ENCODE results near the gene TMEM202.
"Not testable (repeated sequence)": the region's sequence is repeated elsewhere in the genome, so short reads cannot be mapped to it uniquely, and the experiment has no call there.

TMEM202 gene

DNA sequence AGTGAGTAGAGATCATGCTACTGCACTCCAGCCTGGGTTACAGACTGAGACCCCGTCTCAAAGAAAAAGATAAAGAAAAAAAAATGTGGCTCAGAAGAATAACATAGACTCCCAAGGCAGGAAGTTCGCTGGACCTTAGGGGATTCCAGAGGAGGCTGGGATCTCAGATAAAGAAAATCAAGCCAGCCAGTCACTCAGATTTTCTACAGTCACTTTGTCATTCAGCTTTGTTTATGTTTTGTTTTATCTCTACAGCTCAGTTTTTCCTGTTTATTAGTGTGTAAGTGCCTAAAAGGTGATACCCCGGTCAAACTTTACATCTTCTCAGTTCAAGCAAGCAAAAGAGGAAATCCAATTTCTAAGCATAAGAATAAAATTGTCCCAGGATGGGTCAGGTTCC, 6.3 kb downstream of the TMEM202 start:
- no peak for DNase-seq (ENCODE audit: insufficient read length, low spot score)
- FAIRE-seq: no peak
- TF ChIP-seq, protein P1, sequence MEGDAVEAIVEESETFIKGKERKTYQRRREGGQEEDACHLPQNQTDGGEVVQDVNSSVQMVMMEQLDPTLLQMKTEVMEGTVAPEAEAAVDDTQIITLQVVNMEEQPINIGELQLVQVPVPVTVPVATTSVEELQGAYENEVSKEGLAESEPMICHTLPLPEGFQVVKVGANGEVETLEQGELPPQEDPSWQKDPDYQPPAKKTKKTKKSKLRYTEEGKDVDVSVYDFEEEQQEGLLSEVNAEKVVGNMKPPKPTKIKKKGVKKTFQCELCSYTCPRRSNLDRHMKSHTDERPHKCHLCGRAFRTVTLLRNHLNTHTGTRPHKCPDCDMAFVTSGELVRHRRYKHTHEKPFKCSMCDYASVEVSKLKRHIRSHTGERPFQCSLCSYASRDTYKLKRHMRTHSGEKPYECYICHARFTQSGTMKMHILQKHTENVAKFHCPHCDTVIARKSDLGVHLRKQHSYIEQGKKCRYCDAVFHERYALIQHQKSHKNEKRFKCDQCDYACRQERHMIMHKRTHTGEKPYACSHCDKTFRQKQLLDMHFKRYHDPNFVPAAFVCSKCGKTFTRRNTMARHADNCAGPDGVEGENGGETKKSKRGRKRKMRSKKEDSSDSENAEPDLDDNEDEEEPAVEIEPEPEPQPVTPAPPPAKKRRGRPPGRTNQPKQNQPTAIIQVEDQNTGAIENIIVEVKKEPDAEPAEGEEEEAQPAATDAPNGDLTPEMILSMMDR (IDR thresholded peaks at IDR 0.05; ENCODE audit: insufficient read depth, missing control alignments): no peak

DNA sequence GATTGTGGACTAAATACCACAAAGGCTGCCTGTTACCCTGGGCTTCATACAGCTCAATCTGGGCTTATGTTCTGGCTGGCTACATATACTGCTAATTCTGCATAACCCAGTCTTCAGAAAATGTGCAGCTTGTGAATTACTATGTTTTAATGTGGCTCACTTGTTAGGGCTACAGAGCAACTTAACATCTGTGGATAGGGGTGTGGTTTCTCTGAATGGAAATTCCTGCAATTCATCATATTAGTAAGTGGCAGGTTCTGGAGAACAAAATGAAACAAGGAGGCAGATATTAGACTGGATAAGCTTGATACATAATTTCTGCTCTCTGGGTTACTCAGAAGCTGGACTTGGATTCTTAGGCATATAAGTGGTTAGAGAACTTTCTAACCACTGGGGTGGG, 6.7 kb downstream of the TMEM202 start:
- TF ChIP-seq, protein P1 (IDR thresholded peaks at IDR 0.05; ENCODE audit: insufficient read depth, missing control alignments): no peak
- FAIRE-seq: no peak
- DNase-seq (ENCODE audit: insufficient read length, low spot score): no peak

DNA sequence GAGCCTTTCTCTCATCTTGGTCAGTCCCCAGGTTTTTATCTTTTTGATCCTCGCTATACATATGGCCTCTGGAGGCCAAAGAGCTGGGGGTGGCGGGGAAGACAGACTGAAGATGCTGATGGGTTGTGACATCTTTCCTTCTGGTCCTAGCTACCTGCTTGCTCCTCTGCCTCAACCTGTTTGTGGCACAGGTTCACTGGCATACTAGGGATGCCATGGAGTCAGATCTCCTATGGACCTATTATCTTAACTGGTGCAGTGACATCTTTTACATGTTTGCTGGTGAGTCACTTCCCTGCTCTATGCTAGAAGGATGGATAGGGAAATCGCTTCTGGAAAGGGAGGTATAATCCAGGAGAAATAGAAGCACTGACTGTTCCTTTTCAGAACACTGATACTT, 8.8 kb downstream of the TMEM202 start:
- no peak for DNase-seq (ENCODE audit: insufficient read length, low spot score)
- no peak for FAIRE-seq
- TF ChIP-seq, protein P1 (IDR thresholded peaks at IDR 0.05; ENCODE audit: insufficient read depth, missing control alignments): no peak

DNA sequence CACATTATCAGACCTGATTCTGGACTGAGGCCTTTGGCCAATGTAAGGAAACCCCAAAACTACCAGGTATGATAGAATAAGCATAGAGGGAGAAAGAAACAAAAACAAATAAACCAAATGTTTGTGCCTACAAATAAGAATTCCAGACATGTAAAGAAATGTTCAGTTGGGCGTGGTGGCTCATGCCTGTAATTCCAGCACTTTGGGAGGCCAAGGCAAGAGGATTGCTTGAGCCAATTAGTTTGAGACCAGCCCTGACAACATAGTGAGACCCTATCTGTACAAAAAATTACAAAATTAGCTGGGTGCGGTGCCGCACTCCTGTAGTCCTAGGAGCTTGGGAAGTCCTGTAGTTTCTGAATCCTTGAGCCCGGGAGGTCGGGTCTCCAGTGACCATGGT, 13.0 kb downstream of the TMEM202 start:
- DNase-seq (ENCODE audit: insufficient read length, low spot score): no peak
- TF ChIP-seq, protein P1 (IDR thresholded peaks at IDR 0.05; ENCODE audit: insufficient read depth, missing control alignments): no peak
- no peak for FAIRE-seq

DNA sequence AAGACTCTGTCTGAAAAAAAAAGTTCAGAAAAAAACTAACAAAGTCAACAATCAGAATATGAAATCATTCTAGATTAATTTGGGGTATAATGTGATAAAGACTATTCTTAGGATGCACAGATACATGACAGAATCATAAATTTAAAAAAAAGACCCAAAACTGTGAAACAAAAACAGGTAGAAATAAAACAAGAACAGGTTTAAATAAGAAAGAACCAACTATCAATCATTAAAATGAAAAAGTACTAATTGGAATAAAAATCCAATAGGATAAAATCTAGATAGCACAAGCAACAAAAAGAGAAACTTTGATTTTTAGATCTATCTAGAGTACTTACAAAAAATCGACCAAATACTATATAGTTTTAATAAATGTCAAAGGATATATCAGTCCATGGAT, 13.4 kb downstream of the TMEM202 start:
- DNase-seq (ENCODE audit: insufficient read length, low spot score) (no peak), FAIRE-seq (no peak)
- TF ChIP-seq, protein P1 (IDR thresholded peaks at IDR 0.05; ENCODE audit: insufficient read depth, missing control alignments): no peak

DNA sequence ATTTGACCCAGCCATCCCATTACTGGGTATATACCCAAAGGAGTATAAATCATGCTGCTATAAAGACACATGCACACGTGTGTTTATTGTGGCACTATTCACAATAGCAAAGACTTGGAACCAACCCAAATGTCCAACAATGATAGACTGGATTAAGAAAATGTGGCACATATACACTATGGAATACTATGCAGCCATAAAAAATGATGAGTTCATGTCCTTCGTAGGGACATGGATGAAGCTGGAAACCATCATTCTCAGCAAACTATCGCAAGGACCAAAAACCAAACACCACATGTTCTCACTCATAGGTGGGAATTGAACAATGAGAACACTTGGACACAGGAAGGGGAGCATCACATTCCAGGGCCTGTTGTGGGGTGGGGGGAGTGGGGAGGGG, 15.2 kb downstream of the TMEM202 start:
- not testable (repeated sequence) for DNase-seq (ENCODE audit: insufficient read length, low spot score); FAIRE-seq

DNA sequence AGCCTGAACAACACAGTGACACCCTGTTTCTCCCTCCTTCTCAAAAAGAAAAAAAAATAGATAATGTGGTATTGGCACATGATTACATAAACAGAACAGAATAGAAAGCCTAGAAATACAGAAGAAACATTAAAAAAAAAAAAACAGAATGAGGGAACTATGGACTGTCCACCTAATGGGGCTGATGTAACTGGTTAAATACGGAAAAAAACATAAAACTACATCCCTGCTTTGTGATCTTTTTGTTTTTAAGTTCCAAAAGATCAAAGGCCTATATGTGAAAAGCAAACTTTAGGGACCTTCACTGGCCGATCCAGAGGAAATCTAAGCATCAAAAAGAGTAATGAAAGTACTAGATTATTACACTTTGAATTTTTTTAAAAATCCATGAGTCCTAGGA, 17.2 kb downstream of the TMEM202 start:
- TF ChIP-seq, protein P1 (IDR thresholded peaks at IDR 0.05; ENCODE audit: insufficient read depth, missing control alignments): no peak
- FAIRE-seq (no peak), DNase-seq (ENCODE audit: insufficient read length, low spot score) (no peak)

DNA sequence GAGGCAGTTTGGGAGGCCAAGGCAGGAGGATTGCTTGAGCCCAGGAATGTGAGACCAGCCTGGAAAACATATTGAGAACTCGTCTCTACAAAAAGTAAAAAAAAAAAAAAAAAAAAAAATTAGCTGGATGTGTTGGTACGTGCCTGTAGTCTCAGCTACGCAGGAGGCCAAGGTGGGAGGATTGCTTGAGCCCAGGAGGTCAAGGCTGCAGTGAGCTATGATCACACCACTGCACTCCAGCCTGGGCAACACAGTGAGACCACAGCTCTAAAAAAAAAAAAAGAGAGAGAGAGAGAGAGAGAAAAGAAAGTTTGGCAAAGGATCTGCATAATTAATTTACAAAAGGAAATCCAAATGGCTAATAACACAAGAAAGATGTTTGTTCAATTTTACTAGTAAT, 21.7 kb downstream of the TMEM202 start:
- not testable (repeated sequence) for DNase-seq (ENCODE audit: insufficient read length, low spot score); FAIRE-seq

Measured in D721Med (cell line).